ENCODE data around the gene AFDN. TPM values are rescaled to one million over a fixed set of nuclear protein-coding genes. Genes with fewer than 3 reads are reported as not detected.

AFDN gene
- total and polyA plus RNA-seq, 2 of the 8 experiments (the other 6 are each of a cell fraction or from before 2014, with no cell fraction given), result 53.4 to 192 TPM

DNA sequence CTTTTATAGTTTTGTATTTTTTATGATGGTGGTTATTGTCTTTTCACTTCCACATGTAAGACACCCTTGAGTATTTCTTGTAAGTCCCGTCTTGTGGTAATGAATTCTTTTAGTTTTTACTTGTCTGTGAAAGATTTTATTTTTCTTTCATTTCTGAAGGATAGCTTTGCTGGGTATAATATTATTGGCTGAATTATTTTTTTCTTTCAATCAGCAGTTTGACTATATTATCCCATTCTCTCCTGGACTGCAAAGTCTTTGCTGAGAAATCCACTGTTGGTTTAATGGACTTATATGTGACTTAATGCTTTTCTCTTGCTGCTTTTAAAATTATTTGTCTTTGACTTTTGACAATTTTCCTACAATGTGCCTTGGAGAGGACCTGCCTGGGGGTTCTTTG lies 184.6 kb downstream of the AFDN start:
- POLR2A ChIA-PET (ENCODE audit: partially characterized antibody), result interaction anchor here (0.6 to 0.8 kb wide), 2 partner anchors 14 to 154 kb away, joined by 3 to 4 read pairs; partner anchors contain the start of gene KIF25

More for the DNA sequence above, 184.6 kb downstream of the AFDN start:
- Histone ChIP-seq H3K56ac (replicated peaks; ENCODE audit: insufficient read length, low read depth, low read length) (no peak overlapping the region), H2BK5ac (ENCODE audit: low read depth, low read length) (no peak overlapping the region), H3K36me3 (ENCODE audit: control insufficient read depth in 2 of 4, insufficient read depth in 4 of 4, low read length in 3 of 4) (no peaks in the 10 kb centered on the region), H3K4me1 (replicated peaks in 1 of 4; ENCODE audit: control insufficient read depth in 3 of 4, insufficient read depth in 4 of 4, low read length in 3 of 4) (peaks cover 0 to 2% (median 0%) of the 10 kb centered on the region in 4 experiments; a peak in 2 of 7 replicates), H2BK120ac (replicated peaks; ENCODE audit: low read depth, low read length) (no peak overlapping the region), H3K23me2 (ENCODE audit: low read depth, low read length) (no peaks in the 10 kb centered on the region; the same call in 1 of the 2 replicates), H3K9ac (replicated peaks in 1 of 4; ENCODE audit: extremely low read depth in 1 of 4, low read depth in 3 of 4, low read length in 3 of 4) (no peak overlapping the region), H3K4ac (replicated peaks; ENCODE audit: insufficient read length, low read depth, low read length) (no peak overlapping the region), H3K14ac (ENCODE audit: insufficient read length) (no peak overlapping the region), H4K8ac (ENCODE audit: extremely low read depth, insufficient read depth, low read length) (no peak overlapping the region), H2BK20ac (ENCODE audit: low read length) (no peak overlapping the region), H2BK12ac (ENCODE audit: low read depth, low read length) (no peak overlapping the region), H4K20me1 (replicated peaks in 1 of 2; ENCODE audit: control insufficient read depth in 1 of 2, insufficient read depth in 2 of 2, low read length in 2 of 2) (no peaks in the 10 kb centered on the region), H3K4me3 (ENCODE audit: extremely low read depth in 1 of 4, insufficient read depth in 2 of 4, low read depth in 3 of 4, low read length in 4 of 4) (no peak overlapping the region), H3K79me1 (ENCODE audit: low read depth, low read length) (no peaks in the 10 kb centered on the region), H4K91ac (replicated peaks; ENCODE audit: insufficient read length, low read length) (no peak overlapping the region), H3K4me2 (ENCODE audit: insufficient read depth in 1 of 2, low read depth in 2 of 2, low read length in 2 of 2) (no peak overlapping the region), H2AK5ac (ENCODE audit: low read depth, low read length) (no peak overlapping the region), H2AFZ (ENCODE audit: low read length) (no peak overlapping the region), H3K9me3 (ENCODE audit: insufficient read depth in 2 of 2, low read depth in 1 of 2, low read length in 1 of 2) (peaks cover 4 to 8% of the 10 kb centered on the region in 2 experiments; a peak in 2 of 4 replicates), H3K79me2 (ENCODE audit: control insufficient read depth in 1 of 2, insufficient read depth in 2 of 2, low read length in 2 of 2) (no peaks in the 10 kb centered on the region), H3K18ac (ENCODE audit: extremely low read depth, low read length) (no peak overlapping the region), H3K27me3 (replicated peaks in 1 of 4; ENCODE audit: control insufficient read depth in 3 of 4, extremely low read depth in 1 of 4, insufficient read depth in 3 of 4, low read length in 3 of 4) (no peaks in the 10 kb centered on the region), H3K23ac (ENCODE audit: insufficient read length) (no peak overlapping the region), H3K27ac (ENCODE audit: low read depth, low read length) (no peak overlapping the region), H2BK15ac (ENCODE audit: low read length) (no peak overlapping the region), H4K5ac (ENCODE audit: insufficient read length, low read depth, low read length) (no peak overlapping the region)
- 88% methylated on average over 1 of the region's 1 CpG; no CpG with 5 or more reads in 1 of the 2 experiments for WGBS, 2 experiments (ENCODE audit: extremely low coverage in 1 of 2, insufficient coverage in 1 of 2, insufficient read length in 1 of 2, insufficient replicate concordance in 2 of 2, low coverage in 1 of 2, low lambda C conversion rate in 2 of 2, missing lambda C conversion rate in 1 of 2)
- FAIRE-seq (no peak), DNase-seq (ENCODE audit: low read depth in 1 of 2, low spot score in 2 of 2) (no peak)
- CTCF ChIA-PET (ENCODE audit: partially characterized antibody), result interaction anchor here (0.9 kb wide), 1 partner anchor 1236 kb away, joined by 3 read pairs; no protein-coding TSS in a partner anchor
- TF ChIP-seq FOSL1 (IDR thresholded peaks at IDR 0.05; ENCODE audit: insufficient read depth, low read depth, low read length), result no peak
- no peak for TF ChIP-seq SUZ12 (IDR thresholded peaks at IDR 0.05; ENCODE audit: low read length)
- no peak for TF ChIP-seq TEAD4 (IDR thresholded peaks at IDR 0.05; ENCODE audit: low read depth, low read length)
- no peak for TF ChIP-seq TBP (IDR thresholded peaks at IDR 0.05; ENCODE audit: low read depth, low read length)
- no peak for TF ChIP-seq MAFK (IDR thresholded peaks at IDR 0.05; ENCODE audit: low read depth, low read length)

Data from H1 (cell line).